Sigmoid colon (tissue), 7 donors: ENCODE measurements around the gene KCNQ5. TPM values are rescaled to one million over a fixed set of nuclear protein-coding genes. Genes with fewer than 3 reads are reported as not detected.

Source experiments
- DNase-seq: peaks from one replicate; pipeline ENCODE4 v3.0.0-alpha.2; 2019
- H3K27ac ChIP-seq, 4 donors: fragments of 200-600 bp; sonication (generic); one replicate each; pipeline ENCODE4 v1.5.1; 2016 to 2019; ENCODE audit warnings: mild to moderate bottlenecking in 1 of 4
- H3K27me3 ChIP-seq, 3 donors: fragments of 200-600 bp; sonication (generic); one replicate each; pipeline ENCODE4 v1.5.1; 2019; ENCODE audit warnings: mild to moderate bottlenecking in 1 of 3
- H3K36me3 ChIP-seq, 4 donors: fragments of 200-600 bp; sonication (generic); one replicate each; pipeline ENCODE4 v1.5.1; 2016 to 2019
- H3K4me1 ChIP-seq, 4 donors: fragments of 200-600 bp; sonication (generic); one replicate each; pipeline ENCODE4 v1.5.1; 2017 to 2019
- H3K4me3 ChIP-seq, 4 donors: fragments of 200-600 bp; sonication (generic); one replicate each; pipeline ENCODE4 v1.5.1; 2017 to 2019; ENCODE audit warnings: mild to moderate bottlenecking in 2 of 4, moderate library complexity in 1 of 4
- H3K9me3 ChIP-seq, 4 donors: fragments of 200-600 bp in 3 of 4; sonication (generic) in 3 of 4; one replicate each; pipeline versions ENCODE4 v1.5.1 to v1.6.1; 2013 to 2019
- EP300 ChIP-seq, 4 donors: sonication (generic); formaldehyde crosslinking; IDR thresholded peaks; one replicate each; pipeline ENCODE4 v1.6.1; 2017; ENCODE audit warnings: antibody characterized with exemption in 4 of 4
- POLR2A ChIP-seq, 2 donors: fragments of 450-650 bp; IDR thresholded peaks; one replicate each; pipeline ENCODE4 v1.6.1; 2016; ENCODE audit warnings: antibody characterized with exemption in 2 of 2, mild to moderate bottlenecking in 2 of 2, moderate library complexity in 2 of 2
- POLR2AphosphoS5 ChIP-seq, 4 donors: sonication (generic); formaldehyde crosslinking; IDR thresholded peaks; one replicate each; pipeline ENCODE4 v1.6.1; 2017; ENCODE audit warnings: antibody characterized with exemption in 4 of 4
- WGBS, 2 donors: extraction: QIAGEN DNeasy Blood & Tissue Kit; methylation state at CpG; one replicate each; pipeline ENCODE4 v1.1.7; 2013; 5-methylcytosine and 5-hydroxymethylcytosine counted together
- intact Hi-C: fragments of 100-400 bp; cut with DNase I; formaldehyde crosslinking; loops from one replicate; pipeline ENCODE4 v1.15.1; 2023
- polyA plus RNA-seq, 3 donors: library from polyadenylated mRNA; stranded (reverse); fragments of 200-250 nt; gene quantifications; one replicate each; pipeline ENCODE4 v1.2.3, GENCODE V29; 2013
- total RNA-seq, 4 donors: library from RNA; depleted of rRNA; stranded (reverse); fragments of >200 nt; gene quantifications; one replicate each; pipeline ENCODE4 v1.1.0, GENCODE V29; 2016
- TF ChIP-seq, protein P1 (sequence below), 4 experiments: fragments of 450-650 bp in 3 of 4; fragments of 200-600 bp in 1 of 4; IDR thresholded peaks; one replicate each; pipeline ENCODE4 v1.5.1; 2016 to 2019; ENCODE audit warnings: antibody characterized with exemption in 4 of 4, mild to moderate bottlenecking in 3 of 4, moderate library complexity in 2 of 4
- donor health status: healthy with polysubstance abuse.
- donor health status: Bipolar disorder and iron deficiency.
- donor health status: healthy.

The KCNQ5 gene
- total and polyA plus RNA-seq, 7 donors = 0.49 to 2.1 (median 1.1) TPM; not detected in 2

DNA sequence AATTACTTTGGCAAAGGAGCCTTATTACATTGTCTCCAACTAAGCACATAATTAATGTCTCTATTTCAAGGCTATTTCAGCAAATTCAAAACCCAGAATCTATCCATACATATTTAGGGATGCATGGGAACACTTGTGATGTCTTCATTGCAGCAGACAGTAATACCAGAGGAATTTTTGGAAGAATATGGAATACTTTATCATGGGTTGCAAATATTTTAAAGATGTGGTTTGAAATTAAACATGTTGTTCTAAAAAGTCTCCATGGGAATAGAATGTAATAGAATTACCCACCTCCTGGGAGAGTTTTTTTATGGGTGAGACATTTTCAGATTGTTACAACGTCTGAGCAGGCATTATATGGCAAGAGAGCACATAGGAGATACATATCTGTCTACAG is 170.8 kb downstream of the KCNQ5 start:
- no peaks in the 10 kb centered on the region for H3K27me3 ChIP-seq
- H3K9me3 ChIP-seq = no peaks in the 10 kb centered on the region
- TF ChIP-seq, protein P1, sequence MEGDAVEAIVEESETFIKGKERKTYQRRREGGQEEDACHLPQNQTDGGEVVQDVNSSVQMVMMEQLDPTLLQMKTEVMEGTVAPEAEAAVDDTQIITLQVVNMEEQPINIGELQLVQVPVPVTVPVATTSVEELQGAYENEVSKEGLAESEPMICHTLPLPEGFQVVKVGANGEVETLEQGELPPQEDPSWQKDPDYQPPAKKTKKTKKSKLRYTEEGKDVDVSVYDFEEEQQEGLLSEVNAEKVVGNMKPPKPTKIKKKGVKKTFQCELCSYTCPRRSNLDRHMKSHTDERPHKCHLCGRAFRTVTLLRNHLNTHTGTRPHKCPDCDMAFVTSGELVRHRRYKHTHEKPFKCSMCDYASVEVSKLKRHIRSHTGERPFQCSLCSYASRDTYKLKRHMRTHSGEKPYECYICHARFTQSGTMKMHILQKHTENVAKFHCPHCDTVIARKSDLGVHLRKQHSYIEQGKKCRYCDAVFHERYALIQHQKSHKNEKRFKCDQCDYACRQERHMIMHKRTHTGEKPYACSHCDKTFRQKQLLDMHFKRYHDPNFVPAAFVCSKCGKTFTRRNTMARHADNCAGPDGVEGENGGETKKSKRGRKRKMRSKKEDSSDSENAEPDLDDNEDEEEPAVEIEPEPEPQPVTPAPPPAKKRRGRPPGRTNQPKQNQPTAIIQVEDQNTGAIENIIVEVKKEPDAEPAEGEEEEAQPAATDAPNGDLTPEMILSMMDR (IDR thresholded peaks at IDR 0.05) = no peak
- TF ChIP-seq POLR2AphosphoS5 (IDR thresholded peaks at IDR 0.05) = no peak
- TF ChIP-seq EP300 (IDR thresholded peaks at IDR 0.05) = no peak
- no peak for TF ChIP-seq POLR2A (IDR thresholded peaks at IDR 0.05)
- 49 to 68% methylated on average over 1 of the region's 1 CpG for WGBS, 2 donors
- no peak overlapping the region for H3K27ac ChIP-seq
- H3K36me3 ChIP-seq = no peaks in the 10 kb centered on the region
- no peak overlapping the region for H3K4me3 ChIP-seq
- peaks cover 0 to 3% (median 0%) of the 10 kb centered on the region in 4 donors for H3K4me1 ChIP-seq
- intact Hi-C loops = no loop called here
- no peak for DNase-seq

DNA sequence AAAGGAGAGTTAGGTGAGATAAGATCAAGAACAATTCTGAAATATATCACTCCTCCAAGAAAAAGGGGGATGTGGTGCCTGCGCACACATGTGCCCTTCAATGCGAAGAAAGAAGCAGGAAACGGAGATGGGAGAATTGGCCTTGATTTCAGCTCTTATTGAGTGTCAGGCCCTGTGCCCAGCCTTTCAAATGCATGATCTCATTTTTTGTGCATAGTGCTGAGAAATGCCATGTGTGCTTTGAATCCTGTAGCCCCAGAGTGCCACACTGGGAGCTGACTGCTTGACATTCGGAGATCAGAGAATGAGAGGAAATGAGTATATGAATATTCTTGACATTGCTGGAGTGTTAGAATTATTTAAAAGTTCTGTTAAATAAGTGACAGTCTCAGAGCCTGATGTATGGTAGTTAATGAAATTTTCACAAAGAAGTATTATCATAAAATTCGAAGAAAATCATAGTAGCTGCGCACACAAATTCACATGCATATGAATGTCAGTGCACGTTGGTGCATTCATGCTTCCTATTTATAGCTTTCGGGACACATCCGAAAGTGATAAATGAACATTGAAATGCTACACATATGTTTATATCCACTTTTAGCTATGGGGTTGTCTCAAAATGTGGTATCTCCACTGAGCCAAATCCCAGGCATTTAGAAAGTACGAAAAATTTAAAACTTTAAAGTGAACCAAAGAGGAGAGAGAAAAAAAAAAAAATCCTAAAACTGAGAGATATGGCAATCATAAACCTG is 172.0 kb downstream of the KCNQ5 start:
- no peak for DNase-seq
- no peaks in the 10 kb centered on the region for H3K9me3 ChIP-seq
- no peak overlapping the region for H3K27ac ChIP-seq
- no peaks in the 10 kb centered on the region for H3K4me1 ChIP-seq
- H3K36me3 ChIP-seq = no peaks in the 10 kb centered on the region
- no peak overlapping the region for H3K4me3 ChIP-seq
- WGBS, 2 donors = 89 to 90% methylated on average over 10 of the region's 10 CpGs
- intact Hi-C loops = no loop called here
- H3K27me3 ChIP-seq = no peaks in the 10 kb centered on the region
- TF ChIP-seq POLR2A (IDR thresholded peaks at IDR 0.05) = no peak
- TF ChIP-seq, protein P1 (IDR thresholded peaks at IDR 0.05) = no peak
- no peak for TF ChIP-seq POLR2AphosphoS5 (IDR thresholded peaks at IDR 0.05)
- no peak for TF ChIP-seq EP300 (IDR thresholded peaks at IDR 0.05)

DNA sequence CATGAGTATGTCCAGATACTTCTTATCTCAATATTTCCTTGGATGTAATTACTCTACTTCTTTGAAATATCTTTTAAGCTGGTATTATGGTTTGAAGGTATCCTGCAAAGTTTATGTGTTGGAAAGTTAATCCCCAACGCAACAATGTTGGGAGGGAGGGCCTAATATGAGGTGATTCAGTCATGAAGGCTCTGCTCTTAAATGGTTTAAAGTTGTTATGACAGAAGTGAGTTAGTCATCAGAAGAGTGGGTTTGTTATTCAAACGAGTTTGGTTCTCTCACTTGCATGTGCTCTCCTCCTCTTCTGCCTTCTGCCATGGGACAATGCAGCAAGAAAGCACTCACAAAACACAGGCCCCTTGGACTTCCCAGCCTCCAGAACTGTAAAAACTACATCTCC is 176.3 kb downstream of the KCNQ5 start:
- no peaks in the 10 kb centered on the region for H3K9me3 ChIP-seq
- no peaks in the 10 kb centered on the region for H3K36me3 ChIP-seq
- WGBS, 2 donors = 53 to 66% methylated on average over 2 of the region's 2 CpGs
- TF ChIP-seq EP300 (IDR thresholded peaks at IDR 0.05) (no peak), POLR2A (IDR thresholded peaks at IDR 0.05) (no peak), POLR2AphosphoS5 (IDR thresholded peaks at IDR 0.05) (no peak)
- TF ChIP-seq, protein P1 (IDR thresholded peaks at IDR 0.05) = no peak
- no peak overlapping the region for H3K27ac ChIP-seq
- no peak for DNase-seq
- no peaks in the 10 kb centered on the region for H3K4me1 ChIP-seq
- H3K27me3 ChIP-seq = no peaks in the 10 kb centered on the region
- intact Hi-C loops = no loop called here
- H3K4me3 ChIP-seq = no peak overlapping the region

DNA sequence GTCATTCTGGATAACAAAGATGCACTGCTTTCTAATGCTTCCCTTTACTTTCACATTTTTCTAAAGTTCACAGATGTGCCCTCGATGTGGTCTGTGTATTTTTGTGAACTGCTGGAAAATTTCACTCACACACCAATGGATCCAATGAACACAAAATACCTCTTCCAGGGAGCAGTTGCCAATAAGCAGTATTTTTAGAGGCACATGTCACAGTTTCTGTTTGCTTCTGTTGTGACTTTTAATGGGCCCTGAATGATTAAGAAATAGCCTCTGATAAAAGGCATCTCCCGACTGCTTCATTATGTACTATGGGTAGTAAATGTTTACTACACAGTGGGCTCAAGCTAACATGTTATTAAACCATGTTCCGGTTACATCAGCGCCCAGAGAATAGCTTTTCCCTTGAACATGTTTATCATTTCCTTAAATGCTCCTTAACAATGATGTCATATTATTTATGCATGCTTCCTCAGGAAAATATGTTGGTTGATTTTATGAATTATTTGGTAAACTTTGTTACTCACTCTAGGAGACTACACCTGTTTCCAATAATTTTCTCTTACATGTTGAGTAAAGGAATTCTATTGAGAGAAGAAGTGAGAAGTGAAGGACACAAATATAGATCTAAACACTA is 188.0 kb downstream of the KCNQ5 start:
- no peaks in the 10 kb centered on the region for H3K9me3 ChIP-seq
- no peaks in the 10 kb centered on the region for H3K36me3 ChIP-seq
- WGBS, 2 donors = 62 to 66% methylated on average over 4 of the region's 4 CpGs
- no peak overlapping the region for H3K4me3 ChIP-seq
- H3K27ac ChIP-seq = no peak overlapping the region
- intact Hi-C loops = no loop called here
- no peaks in the 10 kb centered on the region for H3K4me1 ChIP-seq
- TF ChIP-seq, protein P1 (IDR thresholded peaks at IDR 0.05) = no peak
- no peak for TF ChIP-seq POLR2A (IDR thresholded peaks at IDR 0.05)
- no peak for TF ChIP-seq EP300 (IDR thresholded peaks at IDR 0.05)
- TF ChIP-seq POLR2AphosphoS5 (IDR thresholded peaks at IDR 0.05) = no peak
- no peaks in the 10 kb centered on the region for H3K27me3 ChIP-seq
- no peak for DNase-seq
